HG03039 (cell line): ENCODE measurements around the gene HOXB8.

Experiments
- ATAC-seq: cut with Tn5 transposase; IDR thresholded peaks from one replicate; pipeline ENCODE4 v1.9.1; 2021; ENCODE audit warnings: mild to moderate bottlenecking, moderate library complexity; ENCODE audit not compliant: unreplicated experiment

Gene HOXB8

DNA sequence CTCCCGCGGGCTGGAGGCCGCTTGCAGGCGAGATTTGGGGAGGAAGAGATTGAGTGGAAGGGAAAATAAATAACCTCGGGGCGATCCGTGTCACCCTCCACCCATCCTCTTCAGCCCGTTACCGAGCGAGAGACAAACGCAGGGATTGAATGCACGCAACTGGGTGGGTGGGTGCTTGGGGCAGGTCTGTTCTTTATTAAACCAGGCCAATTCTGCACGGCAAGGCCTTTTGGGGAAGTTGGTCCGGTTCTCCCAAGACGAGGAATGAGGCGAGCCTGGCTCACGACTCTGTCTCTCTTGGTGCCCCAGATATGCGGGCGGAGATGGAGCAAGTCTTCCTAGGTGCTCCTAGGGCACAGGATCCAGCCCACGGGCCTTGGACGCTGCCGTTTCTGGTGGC is 3.9 kb downstream of the HOXB8 start:
- ATAC-seq = no peak

DNA sequence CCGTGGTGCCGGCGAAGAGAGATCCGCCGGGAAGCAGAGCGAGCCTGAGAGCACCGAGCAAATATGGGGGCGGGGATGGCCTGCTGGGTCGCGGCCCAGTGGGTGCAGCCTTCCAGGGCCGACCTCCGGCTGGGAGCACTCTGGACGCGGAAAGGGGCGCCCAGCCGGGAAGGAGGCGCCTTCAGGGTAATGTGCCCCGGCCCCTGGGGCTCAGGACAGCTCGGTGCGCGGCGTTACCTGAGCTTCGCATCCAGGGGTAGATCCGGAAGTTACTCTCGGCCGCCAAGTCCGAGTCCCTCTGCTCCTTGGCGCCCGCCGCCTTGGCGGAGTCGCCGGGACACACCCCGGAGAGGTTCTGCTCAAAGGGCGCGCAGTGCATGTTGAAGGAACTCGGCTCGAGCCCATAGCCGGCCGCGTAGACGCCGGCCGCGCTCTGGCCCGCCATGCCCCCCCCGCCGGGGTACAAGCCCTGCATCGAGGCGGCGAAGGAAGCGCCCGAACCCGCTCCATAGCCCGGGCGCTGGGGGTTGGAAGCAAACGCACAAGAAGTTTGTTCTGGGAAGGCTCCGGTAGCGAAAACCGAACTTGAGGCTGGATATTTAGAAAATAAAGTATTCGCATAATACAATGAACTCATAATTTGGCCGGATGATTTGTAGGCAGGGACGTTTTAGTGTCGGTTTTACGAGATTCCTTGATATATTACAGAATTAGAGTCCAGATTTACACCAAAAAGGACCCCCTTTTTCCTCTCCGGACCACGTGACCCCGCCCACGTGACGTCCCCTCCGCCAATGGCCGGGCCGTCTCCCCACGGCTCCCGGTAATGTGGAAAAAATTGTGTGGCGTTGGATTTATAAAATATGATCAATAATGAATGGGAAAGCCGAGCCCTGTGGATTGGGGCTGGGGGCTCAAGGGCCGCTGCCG is 4.5 kb downstream of the HOXB8 start, which contains the start of gene HOXB7:
TSS of gene HOXB7 (minus strand) at position 736 of the 930 bp plus-strand sequence. CDS start at position 637, 99 bp downstream.
- no peak for ATAC-seq

DNA sequence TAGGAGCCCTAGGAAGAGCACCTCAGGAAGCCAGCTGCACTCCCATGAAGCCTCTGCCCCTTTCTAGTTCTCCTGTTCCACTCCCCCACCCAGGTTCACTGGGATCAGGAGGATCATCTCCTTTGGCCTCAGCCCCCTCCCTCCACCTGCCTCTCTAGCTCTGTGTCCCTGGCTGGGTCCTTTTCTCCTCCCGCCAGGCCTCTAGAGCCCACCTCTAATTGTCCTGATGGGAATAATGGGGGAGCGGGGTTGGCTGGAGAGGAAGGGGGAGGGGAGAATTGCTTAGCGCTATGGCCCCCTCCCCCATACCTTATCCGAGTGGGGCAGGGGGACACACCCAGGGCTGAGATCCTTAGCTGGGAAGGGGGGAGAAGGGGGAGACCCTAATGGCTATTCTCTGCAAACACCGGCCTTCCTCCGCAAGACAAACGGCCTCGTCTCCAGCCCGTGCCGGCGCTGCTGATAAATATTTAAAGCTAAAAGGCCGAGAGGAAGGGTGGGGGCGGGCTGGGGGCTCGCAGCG is 5.3 kb downstream of the HOXB8 start:
- ATAC-seq = no peak

DNA sequence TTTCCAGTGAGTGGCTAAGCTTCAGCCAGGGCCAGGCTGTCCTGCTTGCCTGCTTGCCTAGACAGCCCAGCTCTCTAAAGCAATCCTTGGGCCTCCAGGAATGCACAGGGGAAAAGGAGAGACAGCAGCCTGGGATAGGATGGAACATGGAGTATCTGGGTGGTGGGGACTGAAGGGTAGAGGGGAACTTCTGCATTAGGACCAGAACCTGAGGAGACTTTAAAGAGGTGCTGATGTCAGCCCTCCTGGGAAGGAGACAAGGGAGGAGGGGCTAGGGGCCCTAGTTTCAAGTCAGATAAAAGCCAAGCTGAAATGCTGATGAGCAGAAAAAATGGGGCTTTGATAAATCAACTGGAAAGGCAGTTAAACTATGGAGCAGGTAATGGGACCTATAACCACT is 6.1 kb downstream of the HOXB8 start:
- no peak for ATAC-seq

DNA sequence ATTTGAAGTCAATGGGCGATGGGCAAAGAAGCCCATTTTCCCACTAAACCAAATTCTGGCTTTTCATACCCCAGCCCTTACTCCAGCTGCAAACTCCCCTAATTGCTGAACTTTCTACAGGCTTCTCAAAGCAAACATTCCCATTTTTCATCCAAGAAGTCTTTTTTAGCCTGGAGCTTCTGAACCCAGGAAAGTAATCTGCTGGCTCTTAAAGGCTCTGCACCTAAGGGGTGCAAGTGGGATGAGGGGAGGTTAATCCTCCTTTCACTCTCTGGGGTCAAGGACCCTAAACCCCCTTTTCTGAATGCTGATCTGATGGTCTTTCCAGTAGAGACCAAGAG is 6.6 kb downstream of the HOXB8 start:
- ATAC-seq = no peak

DNA sequence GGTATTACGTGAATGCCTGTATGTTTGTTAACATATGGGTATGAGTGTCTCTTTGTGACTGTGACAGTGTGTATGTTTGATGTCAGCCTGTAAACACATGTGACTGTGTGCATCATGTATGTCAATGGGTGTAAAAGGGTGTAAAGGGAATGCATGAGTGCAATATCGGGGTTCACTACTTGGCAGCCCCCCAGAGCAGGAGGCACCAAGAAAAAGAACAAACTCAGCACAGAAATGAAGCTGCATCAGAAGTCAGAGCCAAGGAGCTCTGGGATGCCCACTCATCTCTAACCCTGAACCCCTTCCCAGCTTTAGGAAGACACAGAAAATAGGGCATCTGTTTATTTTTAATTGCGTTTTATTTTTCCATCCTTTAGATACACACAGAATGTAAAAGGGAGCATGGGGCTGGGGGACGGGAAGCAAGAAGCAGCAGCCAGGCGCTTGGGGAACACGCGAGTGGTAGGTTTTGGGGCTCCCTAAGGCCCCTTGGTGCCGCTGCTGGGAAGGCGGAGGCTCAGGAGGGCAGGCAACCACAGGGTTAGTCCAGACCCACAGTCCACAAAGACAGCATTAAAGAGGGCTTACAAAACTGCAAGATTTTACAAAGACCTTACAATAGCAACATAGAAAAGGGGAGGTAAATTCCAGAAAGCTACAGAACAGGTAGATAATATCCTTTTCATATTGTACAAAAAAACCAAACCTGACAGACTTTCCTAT is 8.0 kb downstream of the HOXB8 start:
- ATAC-seq = no peak

DNA sequence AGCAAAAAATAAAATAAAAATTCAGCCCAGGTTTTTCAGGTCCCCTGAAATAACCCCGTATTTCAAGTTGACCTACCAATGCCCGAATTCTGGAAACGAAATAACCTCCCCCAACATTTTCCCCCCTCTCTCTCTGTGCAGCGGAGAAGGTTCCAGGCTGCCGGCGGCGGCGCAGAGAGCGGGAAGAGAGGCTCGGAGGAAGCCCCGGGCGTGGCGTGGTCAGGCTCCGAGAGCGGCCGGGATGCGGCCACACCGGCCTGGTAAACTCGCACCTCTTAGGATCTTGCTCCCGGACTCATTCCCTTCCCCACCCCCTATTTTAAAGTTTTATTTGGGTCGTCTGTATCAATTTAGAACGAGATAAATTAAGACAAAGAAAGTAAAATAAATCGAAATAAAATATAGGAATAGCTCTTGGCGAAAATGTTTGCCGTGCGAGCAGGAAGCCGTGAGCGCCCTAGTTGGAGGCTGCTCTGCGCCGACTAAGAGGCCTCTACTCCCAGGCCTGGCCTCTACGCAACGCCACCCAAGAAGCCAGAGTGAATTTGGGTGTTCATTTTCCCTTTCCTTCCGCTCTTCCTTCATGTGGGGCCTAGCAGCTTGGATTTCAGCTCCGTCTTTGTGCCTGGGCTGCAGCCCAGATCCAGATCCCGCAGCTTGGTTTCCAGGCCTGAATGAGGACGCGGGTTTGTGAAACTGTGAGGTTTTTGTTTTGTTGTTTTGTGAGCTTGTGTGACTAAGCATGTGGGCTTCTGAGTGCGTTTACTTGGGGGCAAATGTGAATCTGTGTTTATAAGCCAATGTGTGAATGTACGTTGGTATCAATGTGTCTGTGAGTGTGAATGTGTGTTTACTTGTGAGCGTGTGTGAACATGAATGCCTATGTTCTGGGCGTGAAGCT is 8.9 kb downstream of the HOXB8 start:
- ATAC-seq = no peak

DNA sequence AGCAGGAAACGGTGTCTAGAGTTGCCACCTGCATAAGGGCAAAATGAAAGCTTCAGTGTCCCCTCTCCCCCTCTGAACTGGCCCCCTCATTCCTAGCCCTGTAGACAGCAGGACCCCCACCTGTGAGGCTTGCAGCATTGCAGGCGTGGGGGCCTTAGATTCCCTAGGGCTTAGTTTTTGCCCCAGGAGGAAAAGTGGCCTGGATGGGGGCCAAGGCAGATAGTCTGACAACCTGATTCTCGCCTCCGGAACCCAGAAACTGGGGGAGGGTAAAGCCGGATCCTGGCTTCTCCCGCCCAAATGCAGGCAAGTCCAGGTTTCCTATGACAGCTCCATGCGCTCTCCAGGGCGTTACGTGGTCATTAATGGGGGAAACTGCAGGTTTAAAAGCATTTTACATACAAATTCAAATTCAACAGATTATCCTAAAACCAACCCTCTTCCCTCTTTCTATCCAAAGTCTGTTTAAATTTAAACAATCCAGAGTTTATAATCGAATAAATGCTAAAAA is 9.6 kb downstream of the HOXB8 start:
- ATAC-seq = no peak

DNA sequence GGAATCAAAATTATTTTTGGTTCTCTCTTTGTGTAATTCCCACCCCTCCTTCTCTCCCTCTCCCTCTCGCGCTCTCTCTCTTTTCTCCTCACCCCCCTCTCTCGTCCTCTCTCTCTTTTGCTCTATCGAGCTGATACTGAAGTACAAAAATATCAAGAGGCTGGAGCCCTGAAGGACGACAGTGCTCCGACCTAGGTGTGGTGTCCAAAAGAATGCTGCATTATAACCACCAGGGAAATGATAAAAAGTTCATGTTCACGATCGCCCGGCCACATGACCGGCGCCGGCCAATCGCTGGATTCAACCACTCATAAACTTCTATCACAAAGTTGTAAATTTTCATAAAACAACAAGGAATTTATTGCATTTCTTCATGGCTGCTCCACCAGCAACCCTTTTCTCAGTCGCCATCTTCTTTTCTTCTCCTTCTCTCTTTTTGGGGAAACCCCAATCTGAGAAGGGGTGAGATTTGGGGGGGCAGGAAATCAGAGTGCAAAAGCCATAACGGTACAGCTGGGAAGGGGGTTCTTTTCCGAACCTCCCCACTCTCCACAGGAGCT is 10.2 kb downstream of the HOXB8 start, which contains the start of gene HOXB6:
TSS of gene HOXB6 (minus strand) at position 217 of the 560 bp plus-strand sequence. CDS start 6,836 bp downstream, outside the sequence.
- ATAC-seq = no peak

DNA sequence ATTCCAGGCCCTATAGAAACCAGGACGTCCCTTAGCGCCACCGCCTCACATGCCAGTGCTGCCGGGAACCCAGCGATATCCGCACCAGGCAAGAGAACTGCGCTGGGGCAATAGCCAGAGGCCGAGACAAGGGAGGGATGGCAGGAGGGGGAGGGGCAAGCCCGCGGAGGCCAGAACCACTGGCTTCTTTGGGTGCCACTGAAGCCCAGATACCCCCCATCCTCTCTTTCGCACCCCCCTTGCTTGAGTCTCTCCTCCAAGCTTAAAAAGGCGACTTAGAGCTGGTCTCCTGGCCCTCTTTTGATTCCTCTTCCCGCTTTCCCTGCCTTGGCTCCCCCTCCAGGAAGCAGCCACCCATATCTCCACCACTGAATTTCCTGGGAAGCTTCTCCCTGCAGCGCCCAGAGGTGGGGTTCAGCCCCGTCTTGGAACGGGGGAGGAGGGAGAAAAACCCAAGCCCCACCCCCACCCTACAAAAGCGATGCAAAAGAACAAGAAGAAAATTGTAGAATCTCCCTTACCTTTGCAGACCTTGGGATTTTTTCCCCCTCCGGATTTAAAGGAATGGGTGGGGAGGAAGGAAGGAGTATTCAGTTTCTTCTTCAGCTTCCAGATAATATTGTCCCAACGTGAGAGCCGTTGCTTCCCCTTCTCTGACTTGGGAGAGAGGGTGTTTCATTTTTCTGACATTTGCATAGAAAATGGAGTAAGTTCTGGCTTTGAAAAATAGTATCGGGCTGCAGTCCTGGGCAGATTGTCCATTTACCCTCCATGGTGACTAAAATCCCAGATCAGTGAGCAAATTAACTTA is 10.9 kb downstream of the HOXB8 start:
- ATAC-seq = no peak

DNA sequence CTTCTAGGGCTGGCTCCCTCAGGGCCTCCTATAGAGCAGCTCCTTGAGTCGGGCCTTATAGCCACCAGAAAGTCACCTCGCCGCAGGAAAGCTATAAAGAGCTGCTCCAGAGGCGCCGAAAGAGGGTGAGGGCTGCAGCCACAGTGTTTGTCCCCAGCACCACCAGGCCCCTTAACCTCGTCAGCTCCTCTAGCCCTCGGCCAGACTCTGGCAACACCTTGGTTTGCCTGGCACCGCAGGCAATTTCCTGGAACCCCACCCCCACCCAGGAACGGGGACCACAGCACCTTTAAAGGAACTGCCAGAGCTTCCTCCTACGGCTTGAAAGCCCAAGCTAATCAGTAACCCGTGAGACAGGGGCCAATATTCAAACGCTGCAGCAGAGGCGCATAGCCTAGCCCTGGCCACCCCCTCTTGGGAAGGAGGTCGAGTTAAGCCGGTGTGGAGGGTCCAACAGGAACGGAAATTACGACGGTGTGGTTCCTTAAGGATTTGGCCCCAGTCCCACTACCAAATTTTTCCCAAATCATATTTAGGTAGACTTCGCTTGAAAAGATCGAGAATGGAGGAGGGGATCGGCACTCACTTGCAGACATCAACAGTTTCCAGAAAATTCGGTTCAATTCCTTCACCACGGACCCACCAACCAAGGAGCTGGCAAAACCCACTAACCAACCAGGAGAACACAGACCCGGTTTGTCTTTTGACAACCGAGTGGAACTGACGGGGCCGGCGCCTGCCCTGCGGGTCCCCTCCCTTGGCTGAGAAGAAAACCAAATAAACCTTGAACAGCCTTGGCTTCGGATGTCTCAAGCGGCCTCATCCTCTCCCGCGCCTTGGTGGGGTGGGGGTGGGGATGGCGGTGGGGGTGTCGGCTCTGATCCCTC is 13.3 kb downstream of the HOXB8 start:
- ATAC-seq = no peak

DNA sequence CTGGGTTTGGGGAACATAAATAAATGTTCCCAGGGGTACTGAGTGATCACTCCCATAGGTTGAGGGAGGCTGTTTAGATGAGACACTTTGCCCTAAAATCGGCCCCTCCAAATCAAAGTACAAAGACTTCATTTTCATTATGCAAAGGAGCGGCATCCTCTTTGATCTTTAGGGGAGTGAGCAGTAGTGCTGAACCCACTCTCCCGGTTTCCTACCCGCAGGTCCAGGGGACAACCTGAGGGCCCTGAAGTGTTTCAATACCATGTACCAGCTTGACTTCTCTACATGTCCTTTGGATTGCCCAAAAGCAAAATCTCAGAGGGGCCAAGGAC is 13.9 kb downstream of the HOXB8 start:
- no peak for ATAC-seq

DNA sequence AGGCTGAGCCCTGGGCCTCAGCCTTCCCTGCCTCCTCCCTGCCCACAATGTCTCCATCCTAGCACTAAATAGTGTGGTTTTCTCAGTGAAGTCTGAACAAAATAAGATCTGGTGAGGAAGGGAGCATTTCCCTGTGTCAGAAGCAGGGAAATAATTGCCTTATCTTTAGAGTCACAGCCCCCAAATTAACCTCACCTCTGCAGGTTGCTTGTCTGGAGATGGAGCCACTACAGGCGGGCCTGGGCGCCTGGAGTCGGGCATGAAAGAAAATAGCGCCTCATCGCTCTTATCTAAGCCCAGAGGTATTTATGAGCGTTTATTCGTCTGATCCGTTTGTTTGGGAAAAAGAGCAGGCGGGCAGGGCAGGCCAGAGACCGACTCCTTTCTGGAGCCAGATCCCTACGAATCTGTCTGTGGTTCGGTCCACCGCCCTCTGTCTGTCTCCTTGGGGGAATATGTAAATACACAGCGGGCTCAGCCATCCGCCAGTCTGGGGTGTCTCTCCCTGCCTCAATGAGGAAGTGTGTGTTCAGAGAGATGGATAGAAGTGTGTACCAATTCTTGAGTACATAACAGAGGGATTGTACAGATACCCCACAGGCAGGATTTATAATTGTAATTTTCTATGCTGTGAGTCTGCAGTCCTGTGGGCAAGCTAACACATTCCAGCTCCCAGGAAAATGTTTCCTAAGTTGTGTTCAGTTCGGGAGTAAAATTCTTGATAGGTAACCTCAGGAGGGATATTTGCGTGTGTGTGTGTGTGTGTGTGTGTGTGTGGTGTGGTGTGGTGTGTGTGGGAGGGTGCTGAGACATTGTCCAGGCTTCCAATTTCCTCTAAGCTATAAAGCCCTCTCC is 14.6 kb downstream of the HOXB8 start:
- ATAC-seq = no peak

DNA sequence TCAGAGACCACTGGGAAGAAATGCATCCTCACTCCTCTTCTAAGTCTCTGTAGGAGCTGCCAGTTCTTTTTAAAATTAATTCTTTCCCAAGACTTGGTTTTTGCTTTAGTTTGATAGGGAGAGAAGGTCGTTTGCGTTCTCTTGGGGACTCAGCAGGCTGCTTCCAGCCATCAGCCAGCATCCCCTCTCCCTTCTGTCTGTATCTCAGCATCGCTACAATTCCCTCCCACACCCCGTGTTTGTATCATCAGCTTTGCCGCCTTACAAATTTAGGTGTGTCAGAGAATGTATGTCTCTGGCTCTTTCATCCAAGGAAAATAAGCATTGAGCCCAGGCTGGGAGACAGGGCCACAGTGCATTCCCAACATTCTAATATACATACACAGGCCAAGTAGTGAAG is 15.7 kb downstream of the HOXB8 start:
- ATAC-seq = no peak

DNA sequence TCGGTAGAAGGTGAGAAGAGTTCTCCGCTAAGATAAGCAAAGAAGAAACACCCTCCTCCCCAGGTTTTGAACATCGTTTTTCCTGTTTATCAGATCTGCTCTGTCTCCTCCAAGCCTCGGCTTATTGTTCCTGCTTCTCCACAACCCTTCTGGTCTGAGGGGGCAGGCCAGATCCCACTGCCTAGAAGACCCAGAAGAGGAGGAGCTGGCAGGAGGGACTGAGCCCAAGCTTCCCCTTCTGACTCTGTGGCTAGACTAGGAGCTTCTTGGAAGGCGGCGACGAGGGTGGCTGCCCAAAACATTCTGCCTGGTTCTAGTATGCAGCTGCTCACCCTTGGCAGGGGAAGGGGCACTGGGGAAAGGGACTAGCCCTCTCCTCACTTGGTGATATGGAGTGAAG is 16.4 kb downstream of the HOXB8 start:
- no peak for ATAC-seq

DNA sequence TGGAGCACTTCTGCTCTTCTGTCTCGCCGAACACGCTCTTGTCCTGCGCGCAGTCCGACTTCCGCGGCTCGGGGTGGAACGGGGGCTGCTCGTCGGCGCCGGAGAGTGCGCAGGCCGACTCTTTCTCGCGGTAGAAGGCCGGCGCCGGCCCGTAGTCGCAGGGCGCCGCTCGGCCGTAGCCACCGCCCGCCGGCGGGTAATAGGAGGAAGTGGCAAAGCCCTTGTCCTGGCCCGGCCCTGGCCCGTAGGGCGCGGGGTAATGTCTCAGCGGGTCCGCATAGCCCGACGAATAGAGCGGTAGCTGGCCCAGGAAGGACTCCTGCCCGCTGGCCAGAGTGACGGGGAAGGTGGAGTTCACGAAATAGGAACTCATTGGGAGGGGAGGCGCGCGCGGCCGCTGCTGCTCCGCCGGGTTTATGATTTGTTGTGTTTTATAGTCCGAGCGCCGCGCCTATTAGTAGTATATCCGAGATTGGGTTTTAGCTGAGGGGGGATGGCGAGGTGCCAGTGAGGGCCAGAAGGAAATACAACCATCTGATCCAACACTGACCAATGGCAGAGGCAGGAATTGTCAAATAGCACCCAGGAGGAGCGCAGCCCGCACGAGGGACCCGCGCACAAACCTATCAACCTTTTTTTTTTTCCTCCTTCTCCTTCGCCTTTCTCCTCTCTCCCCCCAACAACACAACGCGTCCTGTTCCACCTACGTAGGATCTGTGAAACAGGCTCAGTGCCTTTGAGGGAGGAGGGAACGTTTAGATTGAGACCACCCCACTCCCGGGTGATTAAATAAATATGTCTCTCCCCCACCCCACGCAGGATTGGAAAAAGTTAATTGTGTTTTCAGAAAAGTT is 17.1 kb downstream of the HOXB8 start:
- no peak for ATAC-seq

DNA sequence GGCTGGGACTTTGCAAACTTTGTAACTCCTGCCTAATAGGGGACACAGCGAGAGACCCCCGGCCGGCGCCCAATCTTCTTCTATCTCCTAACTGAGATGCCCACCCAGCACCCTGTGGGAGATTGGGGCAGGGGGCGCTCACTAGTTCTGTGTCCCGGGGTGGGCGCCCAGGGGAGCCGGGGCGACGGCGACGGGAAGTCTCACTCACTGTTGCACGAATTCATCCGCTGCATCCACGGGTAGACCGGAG is 17.6 kb downstream of the HOXB8 start:
- no peak for ATAC-seq
